HG03025 (cell line): ENCODE data around the gene E4F1.

Experiments
- ATAC-seq: cut with Tn5 transposase; IDR thresholded peaks from one replicate; pipeline ENCODE4 v1.9.1; 2021; ENCODE audit warnings: mild to moderate bottlenecking, moderate library complexity; ENCODE audit not compliant: unreplicated experiment, low FRiP score

Gene E4F1

DNA sequence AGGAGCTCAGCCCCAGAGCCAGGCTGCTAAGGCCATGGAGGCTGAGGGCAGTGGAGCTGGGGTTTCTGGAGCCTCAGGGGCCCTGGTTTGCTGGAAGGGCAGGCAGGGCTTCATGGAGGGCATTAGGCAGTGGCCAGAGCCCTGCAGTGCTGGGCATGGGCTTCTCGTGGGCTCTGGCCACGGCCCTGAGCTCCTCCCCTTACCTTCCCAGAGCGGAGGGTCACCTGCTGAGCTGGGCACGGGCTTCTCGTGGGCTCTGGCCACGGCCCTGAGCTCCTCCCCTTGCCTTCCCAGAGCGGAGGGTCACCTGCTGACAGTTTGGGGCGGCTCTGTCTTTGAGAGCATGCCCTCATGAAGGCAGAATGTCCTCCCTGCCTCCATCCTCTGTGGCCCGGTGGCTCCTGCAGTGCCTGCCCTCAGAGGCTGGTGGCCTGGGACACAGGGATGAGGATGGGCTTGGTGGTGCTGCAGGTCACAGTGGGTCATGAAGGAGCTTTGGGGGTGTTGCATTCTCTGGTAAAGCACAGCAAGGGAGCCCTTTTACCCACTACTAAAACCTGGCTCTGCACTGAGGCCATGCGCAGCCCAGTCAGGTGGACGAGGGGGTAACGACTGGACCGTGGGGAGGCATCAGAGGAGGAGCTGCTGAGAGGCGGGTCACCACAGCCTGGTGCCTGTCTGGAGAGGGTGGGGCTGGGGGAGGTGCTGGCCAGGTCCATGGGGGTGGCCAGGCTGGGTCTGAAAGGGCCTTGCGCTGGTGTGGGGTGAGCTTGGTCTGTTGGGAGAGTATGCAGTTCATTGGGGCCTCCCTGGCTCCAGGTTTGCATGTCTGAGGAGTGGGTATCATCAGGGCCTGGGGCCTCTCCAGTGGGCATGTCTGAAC lies 47.4 kb downstream of the E4F1 start:
- ATAC-seq, result no peak

DNA sequence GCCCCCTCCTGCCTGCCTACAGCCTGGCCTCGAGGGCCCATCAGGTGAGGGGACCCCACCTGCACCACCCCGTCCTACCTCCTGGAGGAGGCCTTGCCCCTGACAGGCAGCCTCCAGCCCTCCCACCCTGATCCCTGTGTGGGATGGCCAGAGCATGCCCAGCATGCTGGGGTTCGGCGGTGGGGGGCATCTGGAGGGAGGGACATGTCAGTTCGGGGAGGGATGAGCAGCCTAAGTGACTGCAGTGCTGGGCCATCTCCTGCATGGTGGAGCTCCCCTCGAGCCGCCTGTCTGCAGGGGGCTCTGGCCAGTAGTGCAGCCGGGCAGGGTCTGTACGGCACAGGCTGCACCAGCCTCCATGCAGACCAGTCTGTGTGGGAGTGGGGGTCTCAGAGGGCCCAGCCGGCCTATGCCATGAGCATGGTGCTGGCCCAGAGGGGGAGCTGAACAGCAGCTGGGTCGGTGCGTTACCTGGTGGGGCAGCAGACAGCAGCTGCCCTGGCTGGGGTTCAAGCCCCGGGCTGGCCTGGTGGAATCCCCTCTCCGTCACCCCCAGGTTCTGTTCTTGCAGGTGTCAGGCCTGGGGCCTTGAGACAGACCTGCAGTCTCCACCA lies 48.6 kb downstream of the E4F1 start:
- no peak for ATAC-seq

DNA sequence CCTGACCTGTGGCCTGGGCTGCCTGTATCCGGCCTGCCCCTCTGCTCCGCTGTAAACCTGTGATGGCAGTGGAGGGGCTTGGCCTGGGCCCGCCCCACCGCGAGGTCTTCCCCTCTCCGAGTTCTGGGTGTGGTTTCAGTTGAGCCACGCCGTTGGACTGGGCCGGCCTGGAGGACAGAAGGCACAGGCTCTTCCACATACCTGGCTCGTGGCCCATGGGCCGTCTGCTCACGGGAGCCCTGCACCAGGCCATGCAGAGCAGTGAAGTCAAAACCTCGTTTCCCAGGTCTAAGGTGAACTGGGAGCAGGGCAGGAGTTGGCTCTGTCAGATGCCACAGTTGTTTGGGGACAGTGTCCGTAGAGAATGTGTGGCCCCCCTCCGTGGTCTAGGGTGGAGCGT lies 50.1 kb downstream of the E4F1 start:
- ATAC-seq, result no peak

DNA sequence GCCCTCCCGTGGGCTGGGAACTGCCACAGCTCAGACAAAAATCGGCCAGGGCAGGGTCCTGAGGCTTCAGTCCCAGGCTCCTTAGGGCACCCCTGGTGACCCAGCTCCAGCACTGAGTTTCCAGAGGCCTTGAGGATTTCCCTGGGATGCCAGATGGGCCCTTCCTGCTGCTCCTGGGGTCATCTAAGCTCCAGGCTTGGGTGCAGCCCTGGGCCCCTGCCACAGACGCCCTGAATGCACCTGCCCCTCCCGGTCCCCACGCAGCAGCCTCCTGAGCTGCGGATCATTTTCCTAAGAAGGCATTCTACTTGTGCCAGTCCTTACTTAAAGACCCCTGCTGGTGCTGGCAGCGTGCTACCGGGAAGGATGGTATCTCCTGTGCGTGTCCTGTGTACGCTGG lies 50.5 kb downstream of the E4F1 start:
- no peak for ATAC-seq

DNA sequence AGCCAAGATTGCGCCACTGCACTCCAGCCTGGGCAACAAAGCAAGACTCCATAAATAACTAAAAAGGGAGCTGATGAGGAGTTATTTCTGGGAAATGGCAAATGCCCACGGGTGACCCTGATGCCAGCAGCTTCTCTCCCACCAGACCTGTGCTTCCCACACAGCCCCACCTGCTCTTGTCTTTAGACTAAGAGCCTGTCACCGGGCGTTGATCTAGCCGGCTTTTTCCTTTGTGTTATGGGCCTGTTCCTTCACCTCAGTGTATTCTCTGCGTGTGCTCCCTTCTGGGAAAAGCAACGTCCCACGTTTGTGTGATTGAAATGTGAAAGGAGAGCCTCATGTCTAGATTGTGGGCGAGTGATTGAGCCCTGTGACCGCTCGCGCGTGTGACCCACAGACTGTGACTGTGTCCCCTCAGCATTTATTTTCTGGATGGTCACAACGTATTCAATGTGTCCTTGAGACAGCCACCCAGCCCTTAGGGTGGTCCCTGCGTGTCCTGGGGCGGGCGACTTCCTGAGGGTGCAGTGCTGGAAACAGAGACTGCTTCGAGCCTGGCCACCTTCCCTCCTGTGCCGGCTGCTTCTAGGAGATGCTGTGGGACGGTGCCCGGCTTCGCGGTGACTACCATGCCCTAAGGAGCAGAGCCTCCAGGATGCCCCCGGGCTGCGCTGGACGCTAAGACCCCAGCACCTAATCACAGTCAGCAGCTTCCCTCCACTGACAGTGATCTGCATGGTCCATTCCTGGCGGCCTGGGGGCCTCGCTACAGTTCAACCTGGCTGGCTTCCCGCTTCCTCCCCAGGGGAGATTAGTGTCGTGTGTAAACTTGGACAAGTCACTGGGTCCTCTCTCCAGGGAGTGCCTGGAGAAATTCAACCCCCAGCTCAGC lies 52.3 kb downstream of the E4F1 start:
- no peak for ATAC-seq

DNA sequence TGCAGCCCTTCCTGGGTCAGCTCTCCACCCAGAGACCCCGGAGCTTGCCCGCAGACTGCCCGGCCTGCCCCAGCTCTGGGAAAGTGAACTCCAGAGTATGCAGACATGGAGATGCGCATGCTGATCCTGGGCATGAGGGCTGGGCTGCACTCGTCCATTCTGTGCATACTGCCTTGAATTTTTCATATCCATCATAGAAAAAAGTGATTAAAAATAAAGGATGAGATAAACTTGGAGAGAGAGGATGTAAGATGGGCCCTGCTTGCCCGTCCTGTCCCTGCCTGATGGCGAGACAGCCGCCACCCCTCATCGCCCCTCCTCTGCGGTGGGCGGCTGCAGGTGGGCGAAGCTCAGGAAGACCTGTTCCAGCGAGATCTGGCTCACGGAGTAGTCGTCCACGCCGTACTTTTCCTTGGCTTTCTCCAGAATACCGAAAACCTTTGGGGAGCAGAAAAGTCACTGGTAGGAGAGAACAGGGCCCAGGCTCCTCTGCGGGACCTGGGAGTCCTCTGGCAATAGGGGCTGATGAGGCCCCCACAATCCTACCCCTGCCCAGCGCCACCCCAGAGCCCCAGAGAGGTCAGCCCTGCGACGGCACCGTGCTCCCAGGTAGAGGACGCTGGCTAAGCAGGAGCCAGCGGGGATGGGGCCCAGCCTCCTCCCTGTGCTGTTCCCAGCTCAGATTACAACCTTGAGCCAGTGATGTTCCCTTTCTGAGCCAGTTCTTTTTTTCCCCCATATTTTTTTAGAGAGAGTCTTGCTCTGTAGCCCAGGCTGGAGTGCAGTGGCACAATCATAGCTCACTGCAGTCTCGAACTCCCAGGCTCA lies 53.2 kb downstream of the E4F1 start:
- ATAC-seq, result no peak

DNA sequence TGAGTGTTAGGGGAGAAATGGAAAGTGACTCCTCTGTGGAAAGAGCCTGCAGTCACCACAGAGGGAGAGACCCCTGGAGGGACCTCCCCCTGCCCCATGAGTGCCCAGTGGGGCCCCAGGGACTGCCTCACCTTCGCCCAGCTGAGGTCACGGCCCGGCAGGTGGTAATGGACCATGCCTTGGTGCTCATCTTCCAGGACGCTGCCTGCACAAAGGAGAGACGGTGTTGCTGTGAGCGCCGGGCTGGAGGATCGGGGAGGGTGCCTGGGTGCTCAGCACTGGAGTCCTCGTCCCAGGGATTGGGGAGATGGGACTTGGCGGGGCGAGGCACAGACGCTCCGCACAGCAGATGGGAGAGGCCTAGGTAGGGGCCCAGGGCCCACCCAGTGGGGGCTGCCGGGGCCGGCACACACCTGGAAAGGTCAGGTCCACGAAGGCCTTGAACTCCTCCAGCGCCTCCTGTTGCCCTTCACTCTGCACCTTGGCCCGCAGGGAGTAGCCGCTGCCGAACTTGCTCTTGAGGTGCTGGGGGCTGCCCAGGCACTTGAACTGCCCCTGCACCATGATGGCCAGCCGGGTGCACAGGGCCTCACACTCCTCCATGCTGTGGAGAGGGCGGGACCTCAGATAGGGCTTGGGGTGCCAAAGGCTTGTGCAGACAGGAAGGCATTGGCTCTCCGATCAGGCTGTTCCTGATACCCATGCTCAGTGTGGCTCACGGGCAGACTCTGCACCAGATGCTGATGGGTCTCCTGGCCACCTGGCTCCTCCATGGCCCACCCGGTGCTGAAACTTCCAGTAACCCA lies 54.3 kb downstream of the E4F1 start:
- no peak for ATAC-seq

DNA sequence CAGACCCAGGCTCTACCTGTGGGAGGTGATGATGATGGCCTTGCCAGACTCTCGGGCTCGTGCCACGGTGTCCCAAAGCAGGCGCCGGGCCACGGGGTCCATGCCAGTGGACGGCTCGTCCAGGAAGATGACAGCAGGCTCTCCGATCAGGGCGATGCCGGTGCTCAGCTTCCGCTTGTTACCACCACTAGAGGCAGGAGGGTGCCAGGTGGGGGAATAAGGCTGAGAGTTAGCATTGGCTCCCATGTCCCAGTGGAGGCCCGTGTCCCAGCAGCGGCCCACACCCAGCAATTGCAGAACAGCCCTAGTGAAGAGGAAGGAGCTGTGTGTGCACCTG lies 54.8 kb downstream of the E4F1 start:
- no peak for ATAC-seq

DNA sequence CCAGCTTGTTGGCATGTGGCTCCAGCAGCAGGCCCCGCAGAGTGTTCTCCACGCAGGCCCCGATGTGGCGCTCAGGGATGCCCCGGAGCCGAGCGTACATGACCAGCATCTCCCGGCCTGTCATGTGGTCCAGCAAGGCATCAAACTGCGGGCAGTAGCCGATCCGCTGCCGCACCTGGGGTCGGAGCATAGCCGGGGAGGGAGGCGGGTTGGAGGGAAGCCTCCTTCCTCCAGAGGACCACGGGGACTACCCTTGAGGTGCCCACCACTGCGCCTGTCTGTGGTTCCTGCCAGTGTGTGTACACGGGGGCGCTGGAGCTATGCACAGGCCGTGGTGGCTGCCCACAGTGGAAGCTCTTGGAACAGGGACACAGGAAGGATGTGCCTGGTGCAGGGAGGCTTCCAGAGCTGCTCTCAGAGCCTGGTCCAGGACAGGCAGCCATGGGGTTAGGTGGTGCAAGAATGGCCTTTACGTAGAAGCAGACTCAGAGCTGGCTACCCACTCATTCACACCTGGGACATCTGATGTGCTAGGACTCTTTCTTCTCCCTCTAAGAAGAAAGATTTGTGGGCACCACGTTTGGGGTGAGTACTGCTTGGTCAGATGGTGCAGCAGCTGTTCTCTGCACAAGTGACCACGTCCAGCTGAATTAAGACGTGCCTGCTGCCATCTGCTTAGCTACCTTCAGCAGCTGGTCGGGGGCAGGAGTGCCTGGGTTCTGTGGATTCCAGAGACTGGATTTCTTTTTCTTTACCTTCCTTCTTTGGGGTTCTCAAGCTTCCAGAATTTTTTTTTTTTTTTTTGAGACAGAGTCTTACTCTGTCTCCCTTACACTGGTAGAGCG lies 55.8 kb downstream of the E4F1 start:
- no peak for ATAC-seq

DNA sequence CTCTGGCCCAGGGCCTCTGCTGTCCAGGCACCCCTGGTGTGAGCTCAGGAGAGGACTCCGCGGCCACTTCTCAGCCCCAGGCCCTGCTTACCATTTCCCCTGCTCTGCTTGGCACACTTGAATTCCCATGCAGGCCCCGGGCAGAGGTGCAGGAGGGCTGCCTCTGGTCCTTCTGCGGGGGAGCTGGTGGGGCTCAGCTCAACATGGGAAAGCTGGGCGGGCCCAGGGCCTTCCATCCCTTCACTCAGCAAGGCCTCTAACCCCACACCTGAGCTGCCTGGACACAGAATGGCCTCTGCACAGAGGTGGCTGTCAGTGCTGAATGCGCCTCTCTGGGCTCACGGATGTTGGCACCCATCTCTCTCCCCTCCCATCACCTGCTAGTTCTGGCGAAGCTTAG lies 57.1 kb downstream of the E4F1 start:
- ATAC-seq, result no peak

DNA sequence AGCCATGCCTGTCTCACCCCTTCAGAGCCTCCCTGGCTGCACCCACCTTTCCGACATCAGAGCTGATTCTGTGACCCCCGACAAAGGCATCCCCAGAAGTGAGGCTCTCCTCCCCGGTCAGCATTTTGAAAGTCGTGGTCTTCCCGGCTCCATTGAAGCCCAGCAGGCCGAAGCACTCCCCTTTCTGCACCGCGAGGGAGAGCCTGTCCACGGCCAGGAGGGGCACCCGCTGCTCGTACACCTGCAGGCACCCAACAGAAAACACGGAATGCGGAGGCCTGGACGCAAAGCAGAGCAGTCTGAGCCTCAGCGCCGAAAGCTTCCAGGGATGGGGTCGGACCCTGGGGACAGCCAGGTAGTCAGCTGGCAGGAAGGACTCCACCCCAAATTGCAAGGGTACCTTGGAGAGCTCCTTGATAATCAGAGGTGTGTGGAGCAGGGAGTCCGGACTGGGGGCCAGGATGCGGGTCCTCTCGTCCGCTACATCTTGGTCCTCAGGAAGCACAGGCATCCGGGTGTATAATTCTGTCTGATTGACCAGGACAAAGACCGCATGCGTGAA lies 57.7 kb downstream of the E4F1 start:
- ATAC-seq, result no peak

DNA sequence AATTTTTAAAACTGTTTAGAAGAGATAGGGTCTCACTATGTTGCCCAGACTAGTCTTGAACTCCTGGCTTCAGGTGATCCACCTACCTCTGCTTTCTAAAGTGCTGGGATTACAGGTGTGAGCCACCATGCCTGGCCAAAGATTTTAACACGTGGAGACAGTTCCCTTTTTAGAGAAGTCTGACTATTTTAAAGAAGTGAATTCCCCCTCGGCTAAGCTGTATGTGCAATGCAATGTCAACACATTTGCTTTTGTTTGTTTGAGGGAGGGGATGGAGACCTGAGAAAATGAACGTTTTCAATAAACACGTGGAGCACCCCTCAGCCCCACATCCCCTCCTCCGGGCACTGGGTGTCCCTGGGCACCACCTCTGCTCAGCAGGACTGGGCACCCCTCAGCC lies 58.9 kb downstream of the E4F1 start:
- ATAC-seq, result no peak

DNA sequence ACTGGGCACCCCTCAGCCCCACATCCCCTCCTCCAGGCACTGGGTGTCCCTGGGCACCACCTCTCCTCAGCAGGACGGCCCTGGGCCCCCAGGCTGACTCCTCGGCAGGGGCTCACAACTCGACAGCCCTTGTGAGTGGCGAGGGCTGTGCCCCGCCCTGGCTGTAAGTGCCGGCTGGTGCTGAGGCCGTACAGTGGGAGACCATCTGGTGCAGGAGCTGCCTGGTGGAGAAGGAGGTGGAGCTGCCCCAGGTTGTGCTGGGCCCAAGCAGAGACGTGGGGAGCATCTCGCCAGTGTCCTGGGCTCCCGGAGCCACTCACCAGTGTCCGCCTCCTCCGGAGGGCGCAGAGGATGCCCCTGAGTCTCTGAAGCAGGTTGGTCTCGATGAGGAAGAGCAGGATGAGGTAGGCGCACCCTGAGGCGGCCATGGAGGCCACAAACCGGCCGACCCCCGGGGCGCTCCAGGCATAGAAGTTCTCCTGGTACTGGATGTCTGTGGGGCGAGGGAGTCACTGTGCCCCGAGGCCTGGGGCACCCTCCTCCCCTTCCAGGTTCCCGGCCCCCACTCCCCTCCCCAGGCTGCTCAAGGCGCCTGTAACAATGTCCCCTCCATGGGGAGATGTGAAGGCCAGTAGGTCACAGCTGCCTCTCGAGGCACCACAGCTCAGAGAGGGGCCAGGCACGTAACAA lies 59.6 kb downstream of the E4F1 start:
- ATAC-seq, result no peak

DNA sequence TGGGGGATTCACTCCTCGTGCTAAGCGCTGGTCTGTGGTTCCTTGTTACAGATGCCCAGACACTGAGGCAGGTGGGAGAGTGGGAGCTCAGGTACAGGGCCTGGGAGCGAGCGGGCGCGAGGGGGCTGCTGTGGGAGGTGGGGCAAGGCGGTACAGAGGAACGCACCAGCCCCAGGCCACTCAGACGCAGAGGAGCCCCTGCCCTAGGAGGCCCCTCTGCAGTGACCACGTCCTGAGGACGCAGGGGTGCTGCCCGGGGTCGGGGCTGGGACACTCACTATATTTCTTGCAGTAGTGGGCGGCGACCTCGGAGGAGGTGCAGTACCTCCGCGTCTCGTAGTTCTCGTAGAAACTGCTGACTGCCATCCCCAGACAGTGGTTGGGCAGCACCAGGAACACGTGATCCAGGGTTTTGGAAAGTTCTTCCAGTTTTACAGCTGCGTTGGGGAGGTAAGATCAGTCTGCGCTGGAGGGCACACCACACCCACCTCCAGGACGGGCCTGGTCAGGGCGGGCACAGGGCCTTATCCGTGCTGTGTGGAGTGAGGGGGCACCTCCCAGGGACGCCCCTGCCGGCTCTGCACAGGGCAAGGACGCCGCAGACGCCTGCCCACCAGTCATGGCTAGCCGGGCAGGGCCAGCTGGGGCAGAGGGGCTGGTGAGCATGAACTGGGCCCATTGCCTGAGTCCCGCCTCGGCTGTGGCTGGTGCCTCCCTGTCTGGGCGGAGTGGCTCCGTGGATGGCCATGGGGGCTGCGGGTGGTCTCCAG lies 60.8 kb downstream of the E4F1 start:
- ATAC-seq, result no peak

DNA sequence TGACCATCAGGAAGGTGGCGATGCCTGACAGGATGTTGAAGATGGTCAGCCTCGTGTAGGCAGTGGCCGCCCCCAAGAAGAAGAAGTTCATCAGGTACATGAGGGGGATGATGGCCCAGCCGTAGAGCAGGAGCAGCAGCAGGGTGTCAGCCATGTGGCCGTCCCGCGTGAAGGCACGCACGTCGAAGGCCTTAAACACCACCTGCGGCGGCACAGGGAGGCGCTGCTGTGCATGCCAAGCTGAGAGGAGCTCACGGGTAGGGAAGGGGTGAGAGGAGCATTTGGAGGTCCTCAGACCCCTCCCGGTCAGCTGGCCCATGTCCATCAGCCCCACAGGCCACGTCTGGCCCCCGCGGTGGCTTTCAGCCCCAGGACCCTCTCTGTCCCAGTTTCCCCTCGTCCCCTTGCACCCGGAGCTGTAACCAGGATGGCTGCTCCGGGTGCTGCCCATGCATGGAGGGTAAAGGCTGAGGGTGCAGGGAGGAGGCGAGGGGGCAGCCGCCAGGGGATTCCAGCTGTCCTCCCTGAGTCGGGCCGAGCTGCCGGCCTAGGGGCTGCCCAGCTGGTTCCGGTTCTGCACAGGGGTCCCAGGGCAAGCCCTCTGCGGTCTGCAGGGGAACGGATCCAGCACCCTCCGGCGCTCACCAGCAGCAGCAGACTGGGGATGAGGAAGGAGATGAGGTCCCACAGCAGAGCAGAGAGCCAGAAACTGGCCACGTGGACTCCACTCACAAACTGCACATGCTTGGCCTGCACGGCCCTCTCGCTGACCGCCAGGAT lies 61.6 kb downstream of the E4F1 start:
- no peak for ATAC-seq
